H1 (cell line): ENCODE results near the gene CDK8. TPM values are rescaled to one million over a fixed set of nuclear protein-coding genes. Genes with fewer than 3 reads are reported as not detected.

Source experiments
- E2F6 ChIP-seq: IDR thresholded peaks from 2 replicates; pipeline ENCODE4 v1.6.1; 2012; ENCODE audit warnings: inconsistent platforms
- SIRT6 ChIP-seq: IDR thresholded peaks from one replicate; pipeline ENCODE4 v1.7.1; 2012; ENCODE audit warnings: low read length, inconsistent platforms
- polyA plus RNA-seq, 7 experiments: library from polyadenylated mRNA; depleted of rRNA in 3 of 7; stranded (reverse) in 5 of 7; unstranded in 2 of 7; fragments of >200 nt in 5 of 7; fragments of 200-250 nt in 2 of 7; gene quantifications; 1 replicate in 5 of 7; 2 replicates in 1 of 7; 4 replicates in 1 of 7; pipeline versions ENCODE4 v1.2.1 to v1.2.3, GENCODE V29; 2011 to 2013; ENCODE audit warnings: missing spikeins in 2 of 7, mixed read lengths in 2 of 7
- total RNA-seq: library from RNA; stranded (reverse); fragmentation: NEBNext Ultra II Directional; extraction: Animal tissue kit (Norgen Biotek cat#: 25700); gene quantifications from 2 replicates; pipeline ENCODE4 v1.2.1, GENCODE V29; 2021

CDK8 gene
- total and polyA plus RNA-seq, 2 of the 8 experiments (the other 6 are each of a cell fraction or from before 2014, with no cell fraction given), result 22.1 to 25.6 TPM

DNA sequence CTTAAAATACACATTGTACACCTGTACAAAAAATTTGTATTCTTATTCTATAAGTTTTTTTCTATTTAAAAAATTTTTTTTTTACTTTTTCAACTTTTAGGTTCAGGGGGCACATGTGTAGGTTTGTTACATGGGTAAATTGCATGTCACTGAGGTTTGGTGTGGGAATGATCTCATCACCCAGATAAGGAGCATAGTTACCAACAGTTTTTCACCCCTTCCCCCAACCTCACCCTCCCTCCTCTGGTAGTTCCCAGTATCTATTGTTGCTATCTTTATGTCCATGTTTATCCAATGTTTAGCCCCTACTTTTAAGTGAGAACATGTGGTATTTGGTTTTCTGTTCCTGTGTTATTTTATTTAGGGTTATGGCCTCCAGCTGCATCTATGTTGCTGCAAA, 89.9 kb downstream of the CDK8 start (continued):
- TF ChIP-seq E2F6, result no peak
- no peak for TF ChIP-seq SIRT6
